ENCODE data around the gene LYZL1.

GRCh38 chr10:29323367-29323766 lies 34.5 kb downstream of the LYZL1 start:
- no peak for TF ChIP-seq POLR2A (IDR thresholded peaks at IDR 0.05)
- TF ChIP-seq, protein P1, sequence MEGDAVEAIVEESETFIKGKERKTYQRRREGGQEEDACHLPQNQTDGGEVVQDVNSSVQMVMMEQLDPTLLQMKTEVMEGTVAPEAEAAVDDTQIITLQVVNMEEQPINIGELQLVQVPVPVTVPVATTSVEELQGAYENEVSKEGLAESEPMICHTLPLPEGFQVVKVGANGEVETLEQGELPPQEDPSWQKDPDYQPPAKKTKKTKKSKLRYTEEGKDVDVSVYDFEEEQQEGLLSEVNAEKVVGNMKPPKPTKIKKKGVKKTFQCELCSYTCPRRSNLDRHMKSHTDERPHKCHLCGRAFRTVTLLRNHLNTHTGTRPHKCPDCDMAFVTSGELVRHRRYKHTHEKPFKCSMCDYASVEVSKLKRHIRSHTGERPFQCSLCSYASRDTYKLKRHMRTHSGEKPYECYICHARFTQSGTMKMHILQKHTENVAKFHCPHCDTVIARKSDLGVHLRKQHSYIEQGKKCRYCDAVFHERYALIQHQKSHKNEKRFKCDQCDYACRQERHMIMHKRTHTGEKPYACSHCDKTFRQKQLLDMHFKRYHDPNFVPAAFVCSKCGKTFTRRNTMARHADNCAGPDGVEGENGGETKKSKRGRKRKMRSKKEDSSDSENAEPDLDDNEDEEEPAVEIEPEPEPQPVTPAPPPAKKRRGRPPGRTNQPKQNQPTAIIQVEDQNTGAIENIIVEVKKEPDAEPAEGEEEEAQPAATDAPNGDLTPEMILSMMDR (IDR thresholded peaks at IDR 0.05), result no peak
